ENCODE measurements around the gene P3H2. TPM values are rescaled to one million over a fixed set of nuclear protein-coding genes. Genes with fewer than 3 reads are reported as not detected.
"Not testable (repeated sequence)": the region's sequence is repeated elsewhere in the genome, so short reads cannot be mapped to it uniquely, and the experiment has no call there.

P3H2 gene
- total and polyA plus RNA-seq, 8 donors = 1.4 to 46.1 (median 20.3) TPM

DNA sequence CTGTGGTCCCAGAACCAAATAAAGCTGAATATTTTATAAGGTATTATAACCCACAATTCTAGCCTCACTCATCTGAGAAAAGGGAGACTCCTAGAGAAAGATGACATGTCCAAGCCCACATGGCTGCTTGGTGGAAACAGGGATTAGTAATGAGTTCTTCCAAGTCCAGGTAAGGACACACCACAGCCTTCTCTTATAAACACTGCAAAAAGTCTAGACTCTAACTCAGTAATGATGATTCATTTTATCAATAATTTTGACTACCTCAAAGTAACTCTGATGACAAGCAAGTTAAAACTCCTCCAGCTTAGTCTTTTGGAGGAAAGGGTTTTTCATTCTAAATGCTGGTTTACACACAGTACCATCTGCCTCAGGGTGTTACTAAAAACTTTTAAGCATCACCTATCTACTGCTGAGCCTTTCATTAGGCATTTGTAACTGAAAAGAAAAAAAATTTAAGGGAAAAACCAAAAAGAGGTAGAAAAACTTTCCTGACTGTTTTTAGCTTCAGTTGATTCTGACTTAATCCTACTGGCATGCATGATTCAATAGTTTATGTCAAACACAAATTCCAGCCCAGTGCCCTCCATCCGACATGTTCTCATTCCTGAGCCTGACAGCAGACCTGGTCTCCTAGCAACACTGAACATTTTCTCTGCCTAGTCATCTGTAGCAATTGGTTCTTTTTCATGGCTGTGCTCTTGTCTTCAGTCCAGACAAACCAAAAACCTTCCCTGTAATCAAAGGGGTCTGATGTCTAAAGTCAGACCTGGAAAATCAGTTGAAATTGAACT, 43.9 kb downstream of the P3H2 start:
- Histone ChIP-seq H3K9me3 (no peaks in the 10 kb centered on the region), H3K27me3 (no peaks in the 10 kb centered on the region), H3K4me3 (no peak overlapping the region), H3K4me1 (peaks cover 3 to 22% (median 10%) of the 10 kb centered on the region in 4 donors), H3K36me3 (no peaks in the 10 kb centered on the region), H3K27ac (peak overlapping the region in 4 of 5 donors; percentile 2 to 52 (median 16))
- WGBS, 5 donors = 47 to 58% (median 54%) methylated on average over 1 of the region's 1 CpG
- peak in 1 of 3 donors; percentile 57 for TF ChIP-seq POLR2AphosphoS5 (IDR thresholded peaks at IDR 0.05)
- no peak for TF ChIP-seq POLR2A (IDR thresholded peaks at IDR 0.05)
- TF ChIP-seq EP300 (IDR thresholded peaks at IDR 0.05) = no peak
- TF ChIP-seq, protein P1, sequence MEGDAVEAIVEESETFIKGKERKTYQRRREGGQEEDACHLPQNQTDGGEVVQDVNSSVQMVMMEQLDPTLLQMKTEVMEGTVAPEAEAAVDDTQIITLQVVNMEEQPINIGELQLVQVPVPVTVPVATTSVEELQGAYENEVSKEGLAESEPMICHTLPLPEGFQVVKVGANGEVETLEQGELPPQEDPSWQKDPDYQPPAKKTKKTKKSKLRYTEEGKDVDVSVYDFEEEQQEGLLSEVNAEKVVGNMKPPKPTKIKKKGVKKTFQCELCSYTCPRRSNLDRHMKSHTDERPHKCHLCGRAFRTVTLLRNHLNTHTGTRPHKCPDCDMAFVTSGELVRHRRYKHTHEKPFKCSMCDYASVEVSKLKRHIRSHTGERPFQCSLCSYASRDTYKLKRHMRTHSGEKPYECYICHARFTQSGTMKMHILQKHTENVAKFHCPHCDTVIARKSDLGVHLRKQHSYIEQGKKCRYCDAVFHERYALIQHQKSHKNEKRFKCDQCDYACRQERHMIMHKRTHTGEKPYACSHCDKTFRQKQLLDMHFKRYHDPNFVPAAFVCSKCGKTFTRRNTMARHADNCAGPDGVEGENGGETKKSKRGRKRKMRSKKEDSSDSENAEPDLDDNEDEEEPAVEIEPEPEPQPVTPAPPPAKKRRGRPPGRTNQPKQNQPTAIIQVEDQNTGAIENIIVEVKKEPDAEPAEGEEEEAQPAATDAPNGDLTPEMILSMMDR (IDR thresholded peaks at IDR 0.05) = no peak
- intact Hi-C loops (cut with DNase I; ENCODE audit: low total_unique reads) = no loop called here
- peak in 1 of 2 donors; percentile 80 for DNase-seq

DNA sequence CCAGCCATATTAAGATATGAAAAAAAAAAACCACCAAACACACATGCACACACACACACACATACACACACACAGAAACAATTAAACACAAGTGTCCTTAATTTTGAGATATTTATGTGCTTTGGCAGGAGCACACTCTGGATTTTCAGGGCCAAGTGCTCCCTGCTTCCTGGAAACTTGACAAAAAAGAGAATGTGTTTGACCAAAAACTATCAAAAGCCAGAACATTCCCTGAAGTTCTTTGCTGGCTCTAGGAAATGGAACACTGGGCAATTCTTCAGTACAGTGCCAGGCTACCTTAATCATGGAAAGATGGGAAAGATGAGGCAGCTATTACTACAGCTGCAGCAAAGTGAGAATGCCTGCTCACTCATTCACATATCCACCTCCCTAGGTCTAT, 44.6 kb downstream of the P3H2 start:
- H3K27ac ChIP-seq = peak overlapping the region in 4 of 5 donors; percentile 2 to 52 (median 16)
- no peaks in the 10 kb centered on the region for H3K27me3 ChIP-seq
- peak in 1 of 2 donors; percentile 33 for DNase-seq
- peaks cover 3 to 26% (median 12%) of the 10 kb centered on the region in 4 donors for H3K4me1 ChIP-seq
- TF ChIP-seq POLR2AphosphoS5 (IDR thresholded peaks at IDR 0.05) = no peak
- no peak for TF ChIP-seq EP300 (IDR thresholded peaks at IDR 0.05)
- no peaks in the 10 kb centered on the region for H3K36me3 ChIP-seq
- intact Hi-C loops (cut with DNase I; ENCODE audit: low total_unique reads) = no loop called here
- H3K4me3 ChIP-seq = no peak overlapping the region
- no peaks in the 10 kb centered on the region for H3K9me3 ChIP-seq

DNA sequence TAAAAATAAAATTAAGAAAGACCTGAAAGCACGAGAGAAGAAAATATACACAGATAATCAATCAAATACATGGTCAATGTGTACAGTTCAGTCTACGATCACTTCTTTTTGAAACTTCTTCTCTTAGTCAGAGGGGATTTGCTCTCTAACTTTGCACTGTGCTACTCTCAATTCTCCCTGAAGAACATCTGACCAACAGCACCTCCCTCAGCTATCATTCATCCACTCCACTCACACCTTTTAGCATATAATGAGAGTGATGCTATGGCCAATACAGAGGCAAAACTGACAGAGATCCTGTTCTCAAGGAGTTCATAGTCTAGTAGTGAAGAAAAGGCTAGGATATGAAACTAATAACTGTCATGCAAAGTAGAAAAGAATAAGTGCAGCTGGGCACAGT, 45.9 kb downstream of the P3H2 start:
- TF ChIP-seq POLR2AphosphoS5 (IDR thresholded peaks at IDR 0.05) = no peak
- TF ChIP-seq POLR2A (IDR thresholded peaks at IDR 0.05) = no peak
- intact Hi-C loops (cut with DNase I; ENCODE audit: low total_unique reads) = no loop called here
- H3K4me1 ChIP-seq = peaks cover 3 to 33% (median 13%) of the 10 kb centered on the region in 4 donors

DNA sequence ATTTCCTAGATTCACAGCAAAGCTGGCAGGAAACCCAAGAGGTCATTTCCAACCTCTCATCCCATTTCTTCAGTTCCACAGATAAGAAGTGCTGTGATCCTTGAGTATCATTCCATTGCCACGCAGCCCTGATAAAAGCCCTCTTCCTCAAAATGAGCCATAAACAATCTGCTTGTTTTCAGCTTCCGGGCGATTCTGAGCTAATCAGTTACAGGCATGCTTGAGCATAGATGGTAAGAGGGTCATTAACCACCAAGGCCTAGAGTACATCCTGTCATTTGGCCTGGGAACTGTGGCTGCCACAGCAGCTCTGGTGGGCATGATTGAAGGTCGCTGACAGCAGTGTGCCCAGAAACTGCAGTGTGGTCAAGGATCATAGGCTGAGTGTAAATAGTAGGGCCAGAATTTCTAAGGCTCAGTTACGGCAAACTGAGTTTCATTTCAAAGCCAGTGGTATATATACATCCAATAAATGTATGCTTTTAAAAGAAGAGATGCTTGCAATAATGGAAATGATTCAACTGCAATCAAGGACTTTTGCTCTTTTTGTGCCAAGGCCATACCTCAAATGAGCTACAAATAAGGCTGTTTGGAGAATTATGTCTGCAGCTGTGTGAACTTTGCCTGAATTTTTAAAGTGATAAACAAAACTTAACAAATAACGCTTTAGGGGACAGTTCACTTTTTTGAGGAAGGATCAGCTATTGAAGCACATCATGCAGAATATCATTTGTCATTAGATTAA, 47.3 kb downstream of the P3H2 start:
- Histone ChIP-seq H3K4me3 (no peak overlapping the region), H3K4me1 (peaks cover 3 to 33% (median 13%) of the 10 kb centered on the region in 4 donors), H3K27ac (no peak overlapping the region), H3K36me3 (no peaks in the 10 kb centered on the region), H3K9me3 (no peaks in the 10 kb centered on the region), H3K27me3 (no peaks in the 10 kb centered on the region)
- peak in 1 of 2 donors; percentile 36 for DNase-seq
- no peak for TF ChIP-seq POLR2AphosphoS5 (IDR thresholded peaks at IDR 0.05)
- TF ChIP-seq, protein P1 (IDR thresholded peaks at IDR 0.05) = no peak
- no peak for TF ChIP-seq POLR2A (IDR thresholded peaks at IDR 0.05)
- TF ChIP-seq EP300 (IDR thresholded peaks at IDR 0.05) = no peak
- WGBS, 5 donors = 60 to 80% (median 70%) methylated on average over 6 of the region's 6 CpGs
- intact Hi-C loops (cut with DNase I; ENCODE audit: low total_unique reads) = no loop called here

More for the DNA sequence above, 45.9 kb downstream of the P3H2 start:
- Histone ChIP-seq H3K9me3 (no peaks in the 10 kb centered on the region), H3K4me3 (no peak overlapping the region), H3K27ac (no peak overlapping the region), H3K36me3 (no peaks in the 10 kb centered on the region), H3K27me3 (no peaks in the 10 kb centered on the region)
- 76 to 96% (median 93%) methylated on average over 2 of the region's 2 CpGs for WGBS, 5 donors
- DNase-seq = no peak

DNA sequence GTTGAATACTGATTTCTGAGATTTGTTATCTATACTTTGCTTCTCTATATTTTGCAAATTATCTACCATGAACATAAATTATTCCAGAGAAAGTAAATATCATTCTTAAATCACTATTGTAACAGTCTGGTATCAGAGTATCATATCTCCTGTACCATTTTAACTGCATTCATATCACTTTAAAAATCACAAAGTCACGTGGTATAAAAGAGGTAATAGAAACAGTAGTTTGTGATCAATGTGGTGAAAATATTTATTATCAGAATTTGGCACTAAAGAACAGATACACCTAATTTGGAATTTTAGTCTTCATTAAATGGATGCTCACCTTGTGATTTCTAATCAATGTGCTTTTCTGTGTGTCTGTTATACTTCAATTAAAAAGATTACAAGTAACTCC, 47.8 kb downstream of the P3H2 start:
- Histone ChIP-seq H3K27me3 (no peaks in the 10 kb centered on the region), H3K36me3 (no peaks in the 10 kb centered on the region), H3K27ac (no peak overlapping the region), H3K4me3 (no peak overlapping the region), H3K4me1 (peaks cover 3 to 33% (median 13%) of the 10 kb centered on the region in 4 donors), H3K9me3 (no peaks in the 10 kb centered on the region)
- TF ChIP-seq POLR2A (IDR thresholded peaks at IDR 0.05) (no peak), POLR2AphosphoS5 (IDR thresholded peaks at IDR 0.05) (no peak), EP300 (IDR thresholded peaks at IDR 0.05) (no peak)
- TF ChIP-seq, protein P1 (IDR thresholded peaks at IDR 0.05) = no peak
- intact Hi-C loops (cut with DNase I; ENCODE audit: low total_unique reads) = no loop called here
- DNase-seq = no peak
- WGBS, 5 donors = 39 to 66% (median 55%) methylated on average over 1 of the region's 1 CpG

DNA sequence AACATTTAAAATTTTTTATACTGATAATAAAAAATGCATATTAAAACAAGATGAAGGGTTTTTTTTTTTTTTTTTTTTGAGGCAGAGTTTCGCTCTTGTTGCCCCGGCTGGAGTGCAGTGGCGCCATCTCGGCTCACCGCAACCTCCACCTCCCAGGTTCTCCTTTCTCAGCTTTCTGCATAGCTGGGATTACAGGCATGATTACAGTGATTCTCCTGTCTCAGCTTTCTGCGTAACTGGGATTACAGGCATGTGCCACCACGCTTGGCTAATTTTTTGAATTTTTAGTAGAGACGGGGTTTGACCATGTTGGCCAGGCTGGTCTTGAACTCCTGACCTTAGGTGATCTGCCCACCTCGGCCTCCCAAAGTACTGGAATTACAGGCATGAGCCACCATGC, 48.8 kb downstream of the P3H2 start:
- DNase-seq; H3K4me3 ChIP-seq; H3K27me3 ChIP-seq; H3K9me3 ChIP-seq; H3K27ac ChIP-seq; intact Hi-C loops (cut with DNase I; ENCODE audit: low total_unique reads); H3K36me3 ChIP-seq: not testable (repeated sequence)
- peaks cover 3 to 26% (median 9%) of the 10 kb centered on the region in 4 donors for H3K4me1 ChIP-seq
- WGBS, 5 donors = 94 to 98% (median 97%) methylated on average over 9 of the region's 9 CpGs

All from stomach (tissue), 9 donors.